Endothelial cell of umbilical vein (primary cell): ENCODE measurements around the gene CALML5. TPM values are rescaled to one million over a fixed set of nuclear protein-coding genes. Genes with fewer than 3 reads are reported as not detected.

Experiments used
- BruUV-seq: library from RNA; stranded (reverse); fragments of 400-500 nt; replicated peaks from 2 replicates; lab custom pipeline; 2021; lab: Mats Ljungman, UMichigan
- CTCF ChIA-PET: fragments of 300-600, 350-600 bp; sonication (Branson Sonifier 250); formaldehyde crosslinking; loops from one replicate; lab custom pipeline; 2021; ENCODE audit warnings: antibody characterized with exemption, inconsistent platforms; lab: Charles Lee
- POLR2A ChIA-PET: fragments of 300-600, 350-600 bp; sonication (Branson Sonifier 250); formaldehyde crosslinking; loops from one replicate; lab custom pipeline; 2021; ENCODE audit warnings: antibody characterized with exemption, inconsistent platforms; lab: Charles Lee
- DNase-seq: peaks from one replicate; pipeline ENCODE4 v3.0.0-alpha.2; 2011; ENCODE audit warnings: low read depth, low spot score
- FAIRE-seq: peaks from 2 replicates; lab custom pipeline; 2011; peaks lifted over from hg19 to GRCh38; lab: Jason Lieb, UNC
- H2AFZ ChIP-seq: 2 replicates; pipeline ENCODE4 v1.6.0; 2012; ENCODE audit warnings: low read depth, low read length, control low read depth, inconsistent platforms
- H3K27ac ChIP-seq: 2 replicates; pipeline ENCODE4 v1.5.1; 2011; ENCODE audit warnings: low read depth, mild to moderate bottlenecking, control low read depth, low read length, moderate library complexity; ENCODE audit not compliant: insufficient read depth
- H3K27me3 ChIP-seq, 2 experiments: 2 replicates each; pipeline versions ENCODE4 v1.6.0 to v1.6.1; 2011; ENCODE audit warnings: low read length in 2 of 2, mixed read lengths in 1 of 2; ENCODE audit not compliant: control insufficient read depth in 2 of 2, insufficient read depth in 2 of 2
- H3K36me3 ChIP-seq, 2 experiments: 2 replicates in 1 of 2; 3 replicates in 1 of 2; pipeline ENCODE4 v1.5.1; 2011; ENCODE audit warnings: low read length in 2 of 2, mild to moderate bottlenecking in 1 of 2, moderate library complexity in 1 of 2; ENCODE audit not compliant: control insufficient read depth in 2 of 2, insufficient read depth in 2 of 2; ENCODE audit errors: extremely low read depth in 1 of 2
- H3K4me1 ChIP-seq: 3 replicates; pipeline ENCODE4 v1.5.1; 2011; ENCODE audit warnings: mild to moderate bottlenecking, low read length; ENCODE audit not compliant: control insufficient read depth, insufficient read depth; ENCODE audit errors: extremely low read depth
- H3K4me2 ChIP-seq: 2 replicates; pipeline ENCODE4 v1.6.1; 2011; ENCODE audit warnings: low read length, control low read depth, mixed read lengths; ENCODE audit not compliant: insufficient read depth
- H3K4me3 ChIP-seq, 3 experiments: fragments of 200-600 bp in 1 of 3; sonication (generic), shearing (Covaris generic) in 1 of 3; replicated peaks in 1 of 3; 2 replicates each; pipeline ENCODE4 v1.5.1; 2011 to 2016; ENCODE audit warnings: control low read depth in 3 of 3, low read length in 3 of 3, mild to moderate bottlenecking in 2 of 3, inconsistent platforms in 1 of 3, low read depth in 1 of 3, moderate library complexity in 1 of 3; ENCODE audit not compliant: insufficient read depth in 1 of 3
- H3K79me2 ChIP-seq: 2 replicates; pipeline ENCODE4 v1.6.0; 2012; ENCODE audit warnings: low read length, inconsistent platforms; ENCODE audit not compliant: control insufficient read depth, insufficient read depth
- H3K9ac ChIP-seq: replicated peaks from 2 replicates; pipeline ENCODE3; 2011; ENCODE audit warnings: low read length, control low read depth; ENCODE audit not compliant: insufficient read depth; ENCODE audit errors: extremely low read depth
- H3K9me1 ChIP-seq: replicated peaks from 3 replicates; pipeline ENCODE4 v1.6.0; 2011; ENCODE audit warnings: mild to moderate bottlenecking, low read length; ENCODE audit not compliant: control insufficient read depth, insufficient read depth; ENCODE audit errors: extremely low read depth
- H3K9me3 ChIP-seq: replicated peaks from 2 replicates; pipeline ENCODE4 v1.5.1; 2012; ENCODE audit warnings: low read length, inconsistent platforms; ENCODE audit not compliant: control insufficient read depth, insufficient read depth
- H4K20me1 ChIP-seq: replicated peaks from 2 replicates; pipeline ENCODE3; 2011; ENCODE audit warnings: mild to moderate bottlenecking, low read length; ENCODE audit not compliant: control insufficient read depth, insufficient read depth; ENCODE audit errors: extremely low read depth
- CTCF ChIP-seq, 2 donors: IDR thresholded peaks; 1 replicate in 1 of 2; 2 replicates in 1 of 2; pipeline ENCODE4 v1.5.1; 2011; ENCODE audit warnings: low read length in 2 of 2, mild to moderate bottlenecking in 2 of 2, moderate library complexity in 2 of 2, control low read depth in 1 of 2, inconsistent platforms in 1 of 2, low read depth in 1 of 2; ENCODE audit not compliant: insufficient read depth in 1 of 2; ENCODE audit errors: extremely low read depth in 1 of 2
- EZH2 ChIP-seq: IDR thresholded peaks from 2 replicates; pipeline ENCODE4 v1.6.1; 2012; ENCODE audit warnings: borderline replicate concordance, low read depth, mild to moderate bottlenecking, moderate library complexity, low read length, inconsistent platforms; ENCODE audit not compliant: severe bottlenecking
- FOS ChIP-seq: IDR thresholded peaks from 2 replicates; pipeline ENCODE4 v1.6.1; 2011; ENCODE audit warnings: mild to moderate bottlenecking, low read length, moderate library complexity, borderline replicate concordance; ENCODE audit not compliant: insufficient read depth
- GATA2 ChIP-seq: IDR thresholded peaks from 2 replicates; pipeline ENCODE4 v1.7.0; 2011; ENCODE audit warnings: low read depth, mild to moderate bottlenecking, moderate library complexity, mixed read lengths, low read length; ENCODE audit not compliant: insufficient read length, insufficient read depth
- JUN ChIP-seq: IDR thresholded peaks from 2 replicates; pipeline ENCODE4 v1.6.1; 2011; ENCODE audit warnings: borderline replicate concordance, low read depth; ENCODE audit not compliant: insufficient read length, insufficient read depth
- MAX ChIP-seq: IDR thresholded peaks from 2 replicates; pipeline ENCODE4 v1.6.1; 2011; ENCODE audit not compliant: insufficient read depth, insufficient read length
- MYC ChIP-seq: IDR thresholded peaks from one replicate; pipeline ENCODE4 v1.6.1; 2011; ENCODE audit warnings: mild to moderate bottlenecking, low read depth, low read length
- POLR2A ChIP-seq: IDR thresholded peaks from 2 replicates; pipeline ENCODE4 v1.6.1; 2012; ENCODE audit warnings: low read depth, mild to moderate bottlenecking, control low read depth, low read length
- POLR2AphosphoS5 ChIP-seq: IDR thresholded peaks from 2 replicates; pipeline ENCODE4 v1.6.1; 2012; ENCODE audit warnings: low read depth, mild to moderate bottlenecking, control low read depth, low read length, moderate library complexity; ENCODE audit not compliant: insufficient read depth
- dilution Hi-C: fragments of 300-500 bp; cut with MboI; formaldehyde crosslinking; loops from one replicate; pipeline ENCODE4 v1.15.0; 2019; ENCODE audit warnings: low sequenced_read_pairs; ENCODE audit not compliant: extremely low pct_ligation_motif_present
- intact Hi-C: fragments of 100-400 bp; cut with micrococcal nuclease; formaldehyde crosslinking; loops from one replicate; pipeline ENCODE4 v1.10.0; 2022
- polyA plus RNA-seq, 4 experiments: library from polyadenylated mRNA; depleted of rRNA in 3 of 4; stranded (reverse) in 3 of 4; unstranded in 1 of 4; fragments of >200 nt; gene quantifications; 2 replicates each; pipeline versions ENCODE4 v1.2.1 to v1.2.3, GENCODE V29; 2011 to 2012; ENCODE audit warnings: missing spikeins in 1 of 4
- total RNA-seq: library from RNA; stranded (reverse); gene quantifications from 2 replicates; pipeline ENCODE4 v1.2.3, GENCODE V29; 2021

CALML5 gene
- total and polyA plus RNA-seq, 2 donors (not counting 3 experiments of a cell fraction or from before 2014, with no cell fraction given): not detected

- Histone ChIP-seq H4K20me1 (no peaks in the 10 kb centered on the region), H3K27me3 (peaks cover 0 to 2% of the 10 kb centered on the region in 2 experiments), H3K4me3 (no peak overlapping the region), H3K79me2 (no peaks in the 10 kb centered on the region), H3K27ac (no peak overlapping the region), H3K36me3 (no peaks in the 10 kb centered on the region), H2AFZ (no peak overlapping the region), H3K4me1 (no peaks in the 10 kb centered on the region), H3K4me2 (no peak overlapping the region), H3K9me3 (no peaks in the 10 kb centered on the region), H3K9ac (no peak overlapping the region), H3K9me1 (no peaks in the 10 kb centered on the region)
- intact Hi-C loops (no loop called here), dilution Hi-C loops (no loop called here)
- FAIRE-seq: no peak
- no peak for DNase-seq
- CTCF ChIA-PET: interaction anchor here (1.3 kb wide), 1 partner anchor 56 kb away, joined by 3 read pairs; no protein-coding TSS in a partner anchor
- POLR2A ChIA-PET: no interaction called here
- no TSS peak for BruUV-seq
- TF ChIP-seq FOS: no peak
These were observed 1.2 kb downstream of the CALML5 start for GRCh38 chr10:5497948-5498730.

- no peak for FAIRE-seq
- CTCF ChIA-PET: no interaction called here
- TF ChIP-seq CTCF (IDR thresholded peaks at IDR 0.05; ENCODE audit: extremely low read depth in 1 of 2, insufficient read depth in 1 of 2, low read depth in 1 of 2, low read length in 2 of 2): no peak
- no peak for TF ChIP-seq EZH2
- no peak for TF ChIP-seq FOS
- no peak for TF ChIP-seq MYC
- no peak for TF ChIP-seq MAX
- TF ChIP-seq POLR2AphosphoS5: no peak
- TF ChIP-seq JUN: no peak
- no peak for TF ChIP-seq GATA2
- no peak for TF ChIP-seq POLR2A
- intact Hi-C loops: no loop called here
- dilution Hi-C loops: no loop called here
- Histone ChIP-seq H2AFZ (no peak overlapping the region), H4K20me1 (no peaks in the 10 kb centered on the region), H3K9me3 (no peaks in the 10 kb centered on the region), H3K9me1 (no peaks in the 10 kb centered on the region), H3K4me3 (no peak overlapping the region), H3K27ac (no peak overlapping the region), H3K4me2 (no peak overlapping the region), H3K36me3 (no peaks in the 10 kb centered on the region), H3K9ac (no peak overlapping the region), H3K4me1 (no peaks in the 10 kb centered on the region), H3K79me2 (no peaks in the 10 kb centered on the region), H3K27me3 (peaks cover 0 to 2% of the 10 kb centered on the region in 2 experiments)
- POLR2A ChIA-PET: no interaction called here
- no TSS peak for BruUV-seq
- no peak for DNase-seq
These were observed 2.1 kb downstream of the CALML5 start for GRCh38 chr10:5497289-5497688.
